HCT116 (cell line): Measurements from ENCODE around the gene FFAR3. TPM values are rescaled to one million over a fixed set of nuclear protein-coding genes. Genes with fewer than 3 reads are reported as not detected.

ENCODE experiments used
- ATAC-seq: fragments of 200-7000 bp; cut with Tn5 transposase; 2 replicates; pipeline ENCODE4 v1.9.1; 2020; ENCODE audit warnings: mild to moderate bottlenecking, moderate library complexity
- BruUV-seq: library from RNA; stranded (reverse); fragments of 400-500 nt; replicated peaks from 2 replicates; lab custom pipeline; 2021; lab: Mats Ljungman, UMichigan
- CTCF ChIA-PET: fragments of 300-600 bp; sonication (Branson Sonifier 250); formaldehyde crosslinking; loops from one replicate; lab custom pipeline; 2021; ENCODE audit warnings: antibody characterized with exemption; lab: Charles Lee
- POLR2A ChIA-PET: fragments of 300-600, 350-600 bp; sonication (Branson Sonifier 250); formaldehyde crosslinking; loops from one replicate; lab custom pipeline; 2021; ENCODE audit warnings: antibody characterized with exemption; lab: Charles Lee
- RAD21 ChIA-PET, 2 experiments: fragments of 300-600 bp; sonication (Branson Sonifier 250); formaldehyde crosslinking; loops; one replicate each; lab custom pipeline; 2023; ENCODE audit warnings: low total read pairs in 2 of 2; ENCODE audit not compliant: uncharacterized antibody in 2 of 2, unreplicated experiment in 2 of 2, low non-redundant PET in 1 of 2; lab: Charles Lee
- DNase-seq: peaks from one replicate; pipeline ENCODE4 v3.0.0-alpha.2; 2010; ENCODE audit warnings: low read depth, low spot score
- H2AFZ ChIP-seq: fragments of 200-600 bp; shearing (Covaris generic), sonication (generic); 2 replicates; pipeline ENCODE4 v1.6.1; 2017; ENCODE audit warnings: low read depth, mixed run types, mixed read lengths, antibody characterized with exemption, low read length; ENCODE audit not compliant: poor library complexity, severe bottlenecking
- H3K27ac ChIP-seq: 2 replicates; pipeline ENCODE4 v1.5.1; 2012; ENCODE audit warnings: low read depth, low read length
- H3K27me3 ChIP-seq: fragments of 200-600 bp; sonication (generic); 2 replicates; pipeline ENCODE4 v1.6.1; 2016; ENCODE audit warnings: mixed run types, low read length, mixed read lengths; ENCODE audit not compliant: insufficient read depth
- H3K36me3 ChIP-seq, 2 experiments: fragments of 200-500 bp in 1 of 2; fragments of 200-600 bp in 1 of 2; sonication (Bioruptor generic) in 1 of 2; sonication (generic) in 1 of 2; 2 replicates each; pipeline versions ENCODE4 v1.5.1 to v1.6.1; 2014 to 2016; ENCODE audit warnings: low read length in 2 of 2, inconsistent platforms in 1 of 2, mixed read lengths in 1 of 2, mixed run types in 1 of 2; ENCODE audit not compliant: insufficient read depth in 2 of 2, control insufficient read depth in 1 of 2
- H3K4me1 ChIP-seq, 2 experiments: fragments of 200-600 bp in 1 of 2; sonication (generic) in 1 of 2; 2 replicates each; pipeline versions ENCODE4 v1.5.1 to v1.6.1; 2012 to 2017; ENCODE audit warnings: low read length in 2 of 2, inconsistent platforms in 1 of 2, mild to moderate bottlenecking in 1 of 2, mixed read lengths in 1 of 2, mixed run types in 1 of 2, moderate library complexity in 1 of 2; ENCODE audit not compliant: insufficient read depth in 2 of 2, control insufficient read depth in 1 of 2
- H3K4me2 ChIP-seq: fragments of 200-600 bp; sonication (generic); 2 replicates; pipeline ENCODE4 v1.6.1; 2017; ENCODE audit warnings: mixed run types, low read length, mixed read lengths
- H3K4me3 ChIP-seq, 2 experiments: fragments of 200-600 bp in 1 of 2; sonication (generic) in 1 of 2; replicated peaks in 1 of 2; 2 replicates each; pipeline ENCODE4 v1.5.1; 2011 to 2016; ENCODE audit warnings: low read length in 2 of 2, control low read depth in 1 of 2, low read depth in 1 of 2, mild to moderate bottlenecking in 1 of 2, mixed read lengths in 1 of 2, mixed run types in 1 of 2
- H3K79me2 ChIP-seq: fragments of 200-600 bp; sonication (generic); 2 replicates; pipeline ENCODE4 v1.6.1; 2017; ENCODE audit warnings: mild to moderate bottlenecking, mixed run types, low read length, moderate library complexity, mixed read lengths; ENCODE audit not compliant: insufficient read depth
- H3K9ac ChIP-seq: fragments of 200-600 bp; sonication (generic); 2 replicates; pipeline ENCODE4 v1.6.1; 2016; ENCODE audit warnings: low read length, mixed read lengths
- H3K9me2 ChIP-seq: fragments of 200-600 bp; sonication (generic), shearing (Covaris generic); 2 replicates; pipeline ENCODE4 v1.6.1; 2017; ENCODE audit warnings: mixed run types, mild to moderate bottlenecking, moderate library complexity; ENCODE audit not compliant: insufficient read depth
- H3K9me3 ChIP-seq, 2 experiments: fragments of 200-500 bp in 1 of 2; fragments of 200-600 bp in 1 of 2; sonication (Bioruptor generic) in 1 of 2; sonication (generic) in 1 of 2; 2 replicates each; pipeline ENCODE4 v1.6.1; 2014 to 2017; ENCODE audit warnings: low read length in 2 of 2, mixed read lengths in 2 of 2, inconsistent platforms in 1 of 2, low read depth in 1 of 2, mild to moderate bottlenecking in 1 of 2, mixed run types in 1 of 2, moderate library complexity in 1 of 2; ENCODE audit not compliant: control insufficient read depth in 1 of 2, insufficient read depth in 1 of 2
- H4K20me1 ChIP-seq: fragments of 200-600 bp; sonication (generic), shearing (Covaris generic); 2 replicates; pipeline ENCODE4 v1.6.1; 2017; ENCODE audit warnings: mixed run types, mild to moderate bottlenecking, moderate library complexity; ENCODE audit not compliant: insufficient read depth
- ATF3 ChIP-seq: IDR thresholded peaks from 2 replicates; pipeline ENCODE4 v1.6.1; 2012
- CBX3 ChIP-seq: IDR thresholded peaks from 2 replicates; pipeline ENCODE4 v1.6.1; 2012; ENCODE audit warnings: low read depth
- EGR1 ChIP-seq: IDR thresholded peaks from 2 replicates; pipeline ENCODE4 v1.6.1; 2012; ENCODE audit warnings: low read depth
- ELF1 ChIP-seq: IDR thresholded peaks from 2 replicates; pipeline ENCODE4 v1.6.1; 2012; ENCODE audit warnings: low read depth, borderline replicate concordance
- EZH2 ChIP-seq: fragments of 200-600 bp; sonication (generic); IDR thresholded peaks from 2 replicates; pipeline ENCODE4 v1.6.1; 2017; ENCODE audit warnings: antibody characterized with exemption, mixed run types
- EZH2phosphoT487 ChIP-seq: fragments of 200-600 bp; IDR thresholded peaks from 2 replicates; pipeline ENCODE4 v1.6.1; 2018; ENCODE audit warnings: antibody characterized with exemption, borderline replicate concordance
- JUND ChIP-seq: IDR thresholded peaks from 2 replicates; pipeline ENCODE4 v1.6.1; 2012
- POLR2A ChIP-seq: IDR thresholded peaks from 2 replicates; pipeline ENCODE4 v1.7.0; 2011; ENCODE audit warnings: borderline replicate concordance; ENCODE audit not compliant: insufficient read depth, insufficient read length; ENCODE audit errors: extremely low read depth
- POLR2AphosphoS5 ChIP-seq: IDR thresholded peaks from 2 replicates; pipeline ENCODE4 v1.6.1; 2011; ENCODE audit warnings: mild to moderate bottlenecking, low read depth, low read length, moderate library complexity
- RAD21 ChIP-seq: IDR thresholded peaks from 2 replicates; pipeline ENCODE4 v1.6.1; 2012; ENCODE audit warnings: low read depth, mild to moderate bottlenecking
- SP1 ChIP-seq: IDR thresholded peaks from 2 replicates; pipeline ENCODE4 v1.6.1; 2012; ENCODE audit warnings: low read depth
- SRF ChIP-seq: IDR thresholded peaks from 2 replicates; pipeline ENCODE4 v1.6.1; 2012; ENCODE audit warnings: low read depth
- TCF7L2 ChIP-seq: IDR thresholded peaks from 2 replicates; pipeline ENCODE4 v1.7.0; 2011; ENCODE audit warnings: borderline replicate concordance, inconsistent platforms; ENCODE audit not compliant: insufficient read depth, insufficient read length; ENCODE audit errors: extremely low read depth
- YY1 ChIP-seq: IDR thresholded peaks from 2 replicates; pipeline ENCODE4 v1.6.1; 2011; ENCODE audit warnings: low read length, low read depth, moderate library complexity, mild to moderate bottlenecking; ENCODE audit not compliant: insufficient replicate concordance; ENCODE audit errors: extremely low read depth
- ZFX ChIP-seq: fragments of 450-650 bp; IDR thresholded peaks from 2 replicates; pipeline ENCODE4 v1.6.1; 2017
- ZNF274 ChIP-seq: fragments of 200-500 bp; sonication (Bioruptor generic); IDR thresholded peaks from 2 replicates; pipeline ENCODE4 v1.6.1; 2014; ENCODE audit warnings: mild to moderate bottlenecking, low read depth, low read length, inconsistent platforms
- intact Hi-C: fragments of 100-400 bp; cut with micrococcal nuclease; formaldehyde crosslinking; loops from 2 replicates; pipeline ENCODE4 v1.10.0; 2022
- total RNA-seq: library from RNA; stranded (reverse); gene quantifications from one replicate; pipeline ENCODE4 v1.2.1, GENCODE V29; 2021; ENCODE audit not compliant: unreplicated experiment
- TF ChIP-seq, protein P1 (sequence below): IDR thresholded peaks from 2 replicates; pipeline ENCODE4 v1.6.1; 2011; ENCODE audit warnings: mild to moderate bottlenecking, low read length, moderate library complexity; ENCODE audit not compliant: insufficient replicate concordance; ENCODE audit errors: extremely low read depth
- TF ChIP-seq, protein P2 (sequence below): IDR thresholded peaks from 2 replicates; pipeline ENCODE4 v1.6.1; 2012
- TF ChIP-seq, protein P3 (sequence below), 3 experiments: fragments of 200-600 bp in 1 of 3; sonication (generic) in 1 of 3; IDR thresholded peaks in 2 of 3; conservative IDR thresholded peaks in 1 of 3; 2 replicates each; pipeline ENCODE4 v1.5.1; 2012 to 2017; ENCODE audit warnings: low read depth in 2 of 3, low read length in 2 of 3, antibody characterized with exemption in 1 of 3, borderline replicate concordance in 1 of 3, control low read depth in 1 of 3, mild to moderate bottlenecking in 1 of 3, mixed read lengths in 1 of 3, mixed run types in 1 of 3, moderate library complexity in 1 of 3; ENCODE audit not compliant: insufficient read depth in 1 of 3

Gene FFAR3
- total RNA-seq, 1 experiment from 2014 or later = not detected

GRCh38 chr19:35381926-35382325 lies 23.7 kb downstream of the FFAR3 start:
- Histone ChIP-seq H3K4me1 (no peaks in the 10 kb centered on the region), H3K9ac (no peak overlapping the region), H3K79me2 (no peaks in the 10 kb centered on the region), H3K9me2 (no peaks in the 10 kb centered on the region), H3K4me3 (no peak overlapping the region), H4K20me1 (no peaks in the 10 kb centered on the region), H2AFZ (no peak overlapping the region), H3K27ac (no peak overlapping the region), H3K36me3 (no peaks in the 10 kb centered on the region), H3K9me3 (peaks cover 4 to 7% of the 10 kb centered on the region in 2 experiments; a peak in 2 of 4 replicates), H3K4me2 (no peak overlapping the region), H3K27me3 (no peaks in the 10 kb centered on the region; the same call in 1 of the 2 replicates)
- RAD21 ChIA-PET = no interaction called here
- no peak for DNase-seq
- TF ChIP-seq, protein P1, sequence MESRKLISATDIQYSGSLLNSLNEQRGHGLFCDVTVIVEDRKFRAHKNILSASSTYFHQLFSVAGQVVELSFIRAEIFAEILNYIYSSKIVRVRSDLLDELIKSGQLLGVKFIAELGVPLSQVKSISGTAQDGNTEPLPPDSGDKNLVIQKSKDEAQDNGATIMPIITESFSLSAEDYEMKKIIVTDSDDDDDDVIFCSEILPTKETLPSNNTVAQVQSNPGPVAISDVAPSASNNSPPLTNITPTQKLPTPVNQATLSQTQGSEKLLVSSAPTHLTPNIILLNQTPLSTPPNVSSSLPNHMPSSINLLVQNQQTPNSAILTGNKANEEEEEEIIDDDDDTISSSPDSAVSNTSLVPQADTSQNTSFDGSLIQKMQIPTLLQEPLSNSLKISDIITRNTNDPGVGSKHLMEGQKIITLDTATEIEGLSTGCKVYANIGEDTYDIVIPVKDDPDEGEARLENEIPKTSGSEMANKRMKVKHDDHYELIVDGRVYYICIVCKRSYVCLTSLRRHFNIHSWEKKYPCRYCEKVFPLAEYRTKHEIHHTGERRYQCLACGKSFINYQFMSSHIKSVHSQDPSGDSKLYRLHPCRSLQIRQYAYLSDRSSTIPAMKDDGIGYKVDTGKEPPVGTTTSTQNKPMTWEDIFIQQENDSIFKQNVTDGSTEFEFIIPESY = no peak
- no peak for TF ChIP-seq ELF1
- no peak for TF ChIP-seq CBX3
- TF ChIP-seq ZNF274 = no peak
- no peak for TF ChIP-seq EGR1
- TF ChIP-seq, protein P2, sequence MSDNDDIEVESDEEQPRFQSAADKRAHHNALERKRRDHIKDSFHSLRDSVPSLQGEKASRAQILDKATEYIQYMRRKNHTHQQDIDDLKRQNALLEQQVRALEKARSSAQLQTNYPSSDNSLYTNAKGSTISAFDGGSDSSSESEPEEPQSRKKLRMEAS = no peak
- TF ChIP-seq EZH2 = no peak
- no peak for TF ChIP-seq SRF
- TF ChIP-seq EZH2phosphoT487 = no peak
- TF ChIP-seq POLR2A = no peak
- TF ChIP-seq TCF7L2 = no peak
- no peak for TF ChIP-seq YY1
- no peak for TF ChIP-seq ATF3
- TF ChIP-seq RAD21 = no peak
- TF ChIP-seq, protein P3, sequence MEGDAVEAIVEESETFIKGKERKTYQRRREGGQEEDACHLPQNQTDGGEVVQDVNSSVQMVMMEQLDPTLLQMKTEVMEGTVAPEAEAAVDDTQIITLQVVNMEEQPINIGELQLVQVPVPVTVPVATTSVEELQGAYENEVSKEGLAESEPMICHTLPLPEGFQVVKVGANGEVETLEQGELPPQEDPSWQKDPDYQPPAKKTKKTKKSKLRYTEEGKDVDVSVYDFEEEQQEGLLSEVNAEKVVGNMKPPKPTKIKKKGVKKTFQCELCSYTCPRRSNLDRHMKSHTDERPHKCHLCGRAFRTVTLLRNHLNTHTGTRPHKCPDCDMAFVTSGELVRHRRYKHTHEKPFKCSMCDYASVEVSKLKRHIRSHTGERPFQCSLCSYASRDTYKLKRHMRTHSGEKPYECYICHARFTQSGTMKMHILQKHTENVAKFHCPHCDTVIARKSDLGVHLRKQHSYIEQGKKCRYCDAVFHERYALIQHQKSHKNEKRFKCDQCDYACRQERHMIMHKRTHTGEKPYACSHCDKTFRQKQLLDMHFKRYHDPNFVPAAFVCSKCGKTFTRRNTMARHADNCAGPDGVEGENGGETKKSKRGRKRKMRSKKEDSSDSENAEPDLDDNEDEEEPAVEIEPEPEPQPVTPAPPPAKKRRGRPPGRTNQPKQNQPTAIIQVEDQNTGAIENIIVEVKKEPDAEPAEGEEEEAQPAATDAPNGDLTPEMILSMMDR (IDR thresholded peaks at IDR 0.05 in 2 of 3, conservative IDR thresholded peaks at IDR 0.05 in 1 of 3; ENCODE audit: borderline replicate concordance in 1 of 3, insufficient read depth in 1 of 3, low read depth in 2 of 3, low read length in 2 of 3) = no peak
- TF ChIP-seq POLR2AphosphoS5 = no peak
- TF ChIP-seq SP1 = no peak
- TF ChIP-seq JUND = no peak
- no peak for TF ChIP-seq ZFX
- CTCF ChIA-PET = no interaction called here
- intact Hi-C loops = no loop called here
- ATAC-seq = no peak
- BruUV-seq = no TSS peak
- POLR2A ChIA-PET = no interaction called here
